Measurements from ENCODE around the gene CD93. TPM values are rescaled to one million over a fixed set of nuclear protein-coding genes. Genes with fewer than 3 reads are reported as not detected.

CD93 gene
- total RNA-seq, 1 donor from 2014 or later: 1.0 TPM

- no peak for TF ChIP-seq CTCF (IDR thresholded peaks at IDR 0.05; ENCODE audit: insufficient read depth, low read length, poor library complexity, severe bottlenecking)
- DNase-seq (ENCODE audit: low read depth): no peak
- Histone ChIP-seq H3K4me3 (ENCODE audit: low read depth, low read length) (no peak overlapping the region), H3K27me3 (ENCODE audit: control insufficient read depth, insufficient read depth, low read length) (peaks cover 2% of the 10 kb centered on the region), H3K36me3 (ENCODE audit: control insufficient read depth, insufficient read depth, low read length) (no peaks in the 10 kb centered on the region)
These were observed 9.4 kb upstream of the CD93 start for GRCh38 chr20:23095499-23095898.

GRCh38 chr20:23094927-23095326, 8.8 kb upstream of the CD93 start:
- H3K27me3 ChIP-seq (ENCODE audit: control insufficient read depth, insufficient read depth, low read length): peaks cover 2% of the 10 kb centered on the region
- H3K36me3 ChIP-seq (ENCODE audit: control insufficient read depth, insufficient read depth, low read length): no peaks in the 10 kb centered on the region
- no peak for DNase-seq (ENCODE audit: low read depth)
- TF ChIP-seq CTCF (IDR thresholded peaks at IDR 0.05; ENCODE audit: insufficient read depth, low read length, poor library complexity, severe bottlenecking): no peak
- no peak overlapping the region for H3K4me3 ChIP-seq (ENCODE audit: low read depth, low read length)

GRCh38 chr20:23094213-23094896, 8.2 kb upstream of the CD93 start:
- H3K36me3 ChIP-seq (ENCODE audit: control insufficient read depth, insufficient read depth, low read length): no peaks in the 10 kb centered on the region
- peaks cover 2% of the 10 kb centered on the region for H3K27me3 ChIP-seq (ENCODE audit: control insufficient read depth, insufficient read depth, low read length)
- no peak for DNase-seq (ENCODE audit: low read depth)
- H3K4me3 ChIP-seq (ENCODE audit: low read depth, low read length): no peak overlapping the region
- no peak for TF ChIP-seq CTCF (IDR thresholded peaks at IDR 0.05; ENCODE audit: insufficient read depth, low read length, poor library complexity, severe bottlenecking)

- H3K27me3 ChIP-seq (ENCODE audit: control insufficient read depth, insufficient read depth, low read length): peaks cover 2% of the 10 kb centered on the region
- no peak overlapping the region for H3K4me3 ChIP-seq (ENCODE audit: low read depth, low read length)
- H3K36me3 ChIP-seq (ENCODE audit: control insufficient read depth, insufficient read depth, low read length): no peaks in the 10 kb centered on the region
- no peak for DNase-seq (ENCODE audit: low read depth)
- no peak for TF ChIP-seq CTCF (IDR thresholded peaks at IDR 0.05; ENCODE audit: insufficient read depth, low read length, poor library complexity, severe bottlenecking)
These were observed 7.5 kb upstream of the CD93 start for GRCh38 chr20:23093613-23094012.

- no peak overlapping the region for H3K4me3 ChIP-seq (ENCODE audit: low read depth, low read length)
- peaks cover 2% of the 10 kb centered on the region for H3K27me3 ChIP-seq (ENCODE audit: control insufficient read depth, insufficient read depth, low read length)
- no peaks in the 10 kb centered on the region for H3K36me3 ChIP-seq (ENCODE audit: control insufficient read depth, insufficient read depth, low read length)
- no peak for TF ChIP-seq CTCF (IDR thresholded peaks at IDR 0.05; ENCODE audit: insufficient read depth, low read length, poor library complexity, severe bottlenecking)
- DNase-seq (ENCODE audit: low read depth): no peak
These were observed 6.9 kb upstream of the CD93 start for GRCh38 chr20:23092861-23093495.

- TF ChIP-seq CTCF (IDR thresholded peaks at IDR 0.05; ENCODE audit: insufficient read depth, low read length, poor library complexity, severe bottlenecking): no peak
- peaks cover 2% of the 10 kb centered on the region for H3K27me3 ChIP-seq (ENCODE audit: control insufficient read depth, insufficient read depth, low read length)
- no peaks in the 10 kb centered on the region for H3K36me3 ChIP-seq (ENCODE audit: control insufficient read depth, insufficient read depth, low read length)
- DNase-seq (ENCODE audit: low read depth): no peak
- no peak overlapping the region for H3K4me3 ChIP-seq (ENCODE audit: low read depth, low read length)
These were observed 6.2 kb upstream of the CD93 start for GRCh38 chr20:23092384-23092756.
